GM23338 (cell line): Measurements from ENCODE around the gene MTURN.

Experiments
- CTCF ChIP-seq, 2 experiments: fragments of 200-600 bp in 1 of 2; sonication (generic) in 1 of 2; conservative IDR thresholded peaks; 2 replicates each; pipeline versions ENCODE4 v1.5.1 to v1.6.1; 2016 to 2017; ENCODE audit warnings: antibody characterized with exemption in 2 of 2, low read depth in 2 of 2, mild to moderate bottlenecking in 2 of 2, moderate library complexity in 1 of 2
- EZH2 ChIP-seq: fragments of 200-600 bp; sonication (generic); IDR thresholded peaks from one replicate; pipeline ENCODE4 v1.8.0; 2017; ENCODE audit warnings: antibody characterized with exemption, mild to moderate bottlenecking, low read depth; ENCODE audit not compliant: unreplicated experiment
- EZH2phosphoT487 ChIP-seq: fragments of 200-600 bp; sonication (generic); IDR thresholded peaks from one replicate; pipeline ENCODE4 v1.8.1; 2018; ENCODE audit warnings: antibody characterized with exemption; ENCODE audit not compliant: unreplicated experiment

- no peak for TF ChIP-seq EZH2
- no peak for TF ChIP-seq EZH2phosphoT487
- no peak for TF ChIP-seq CTCF (conservative IDR thresholded peaks at IDR 0.05; ENCODE audit: low read depth in 2 of 2)
Measured at GRCh38 chr7:30191809-30192208, 57.0 kb downstream of the MTURN start.
